HG03432 (cell line): ENCODE data around the gene CYB5R3.
"Not testable (repeated sequence)": the region's sequence is repeated elsewhere in the genome, so short reads cannot be mapped to it uniquely, and the experiment has no call there.

Experiments
- ATAC-seq: cut with Tn5 transposase; IDR thresholded peaks from one replicate; pipeline ENCODE4 v1.9.1; 2021; ENCODE audit warnings: mild to moderate bottlenecking, moderate library complexity; ENCODE audit not compliant: unreplicated experiment

Gene CYB5R3

DNA sequence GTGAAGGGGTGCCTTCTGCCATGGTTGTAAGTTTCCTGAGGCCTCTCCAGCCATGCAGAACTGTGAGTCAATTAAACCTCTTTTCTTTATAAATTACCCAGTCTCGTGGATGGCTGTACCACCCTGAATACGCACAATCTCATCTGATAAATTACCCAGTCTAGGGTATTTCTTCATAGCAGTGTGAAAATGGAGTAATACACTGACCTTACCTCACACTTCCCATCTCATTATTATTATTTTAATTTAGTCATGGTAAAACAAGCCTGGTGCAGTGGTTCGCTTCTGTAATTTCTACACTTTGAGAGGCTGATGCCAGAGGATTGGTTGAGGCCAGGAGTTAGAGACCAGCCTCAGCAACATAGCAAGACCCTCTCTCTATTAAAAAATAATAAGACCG is 30.5 kb upstream of the CYB5R3 start:
- no peak for ATAC-seq

- no peak for ATAC-seq
Measured at GRCh38 chr22:42678894-42679293, 29.7 kb upstream of the CYB5R3 start.

DNA sequence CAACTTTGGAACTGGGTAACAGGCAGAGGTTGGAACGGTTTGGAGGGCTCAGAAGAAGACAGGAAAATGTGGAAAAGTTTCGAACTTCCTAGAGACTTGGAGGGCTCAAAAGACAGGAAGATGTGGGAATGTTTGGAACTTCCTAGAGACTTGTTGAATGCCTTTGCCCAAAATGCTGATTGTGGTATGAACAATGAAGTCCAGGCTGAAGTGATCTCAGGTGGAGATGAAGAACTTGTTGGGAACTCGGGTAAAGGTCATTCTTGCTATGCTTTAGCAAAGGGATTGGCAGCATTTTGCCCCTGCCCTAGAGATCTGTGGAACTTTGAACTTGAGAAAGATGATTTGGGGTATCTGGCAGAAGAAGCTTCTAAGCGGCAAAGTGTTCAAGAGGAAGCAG is 28.7 kb upstream of the CYB5R3 start:
- not testable (repeated sequence) for ATAC-seq

DNA sequence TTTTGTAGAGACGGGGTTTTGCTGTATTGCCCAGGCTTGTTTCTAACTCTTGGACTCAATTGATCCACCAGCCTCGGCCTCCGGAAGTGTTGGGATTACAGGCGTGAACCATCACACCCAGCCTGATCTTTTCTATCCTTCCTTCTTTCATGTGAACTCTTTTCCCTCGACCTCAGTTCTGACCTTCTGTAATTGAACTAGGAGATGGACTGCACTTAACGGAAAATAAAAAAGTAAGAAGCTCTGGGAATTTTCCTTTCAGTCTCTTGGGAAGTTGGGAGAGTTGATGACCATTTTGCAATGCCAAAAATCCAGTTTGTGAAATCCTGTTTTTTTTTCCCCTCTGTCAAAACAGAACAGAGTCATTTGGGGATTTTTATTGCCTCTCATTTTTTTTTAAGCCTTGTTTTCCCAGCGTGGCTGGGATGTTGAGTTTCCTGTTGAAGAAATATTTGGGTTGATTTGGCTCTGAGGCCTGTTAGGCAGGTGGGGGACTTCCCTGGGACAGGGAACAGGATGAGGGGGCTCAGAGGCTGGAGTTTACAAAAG is 26.9 kb upstream of the CYB5R3 start:
- no peak for ATAC-seq

- no peak for ATAC-seq
Measured at GRCh38 chr22:42673898-42674401, 24.8 kb upstream of the CYB5R3 start.

- ATAC-seq: not testable (repeated sequence)
Measured at GRCh38 chr22:42673071-42673470, 23.9 kb upstream of the CYB5R3 start.

DNA sequence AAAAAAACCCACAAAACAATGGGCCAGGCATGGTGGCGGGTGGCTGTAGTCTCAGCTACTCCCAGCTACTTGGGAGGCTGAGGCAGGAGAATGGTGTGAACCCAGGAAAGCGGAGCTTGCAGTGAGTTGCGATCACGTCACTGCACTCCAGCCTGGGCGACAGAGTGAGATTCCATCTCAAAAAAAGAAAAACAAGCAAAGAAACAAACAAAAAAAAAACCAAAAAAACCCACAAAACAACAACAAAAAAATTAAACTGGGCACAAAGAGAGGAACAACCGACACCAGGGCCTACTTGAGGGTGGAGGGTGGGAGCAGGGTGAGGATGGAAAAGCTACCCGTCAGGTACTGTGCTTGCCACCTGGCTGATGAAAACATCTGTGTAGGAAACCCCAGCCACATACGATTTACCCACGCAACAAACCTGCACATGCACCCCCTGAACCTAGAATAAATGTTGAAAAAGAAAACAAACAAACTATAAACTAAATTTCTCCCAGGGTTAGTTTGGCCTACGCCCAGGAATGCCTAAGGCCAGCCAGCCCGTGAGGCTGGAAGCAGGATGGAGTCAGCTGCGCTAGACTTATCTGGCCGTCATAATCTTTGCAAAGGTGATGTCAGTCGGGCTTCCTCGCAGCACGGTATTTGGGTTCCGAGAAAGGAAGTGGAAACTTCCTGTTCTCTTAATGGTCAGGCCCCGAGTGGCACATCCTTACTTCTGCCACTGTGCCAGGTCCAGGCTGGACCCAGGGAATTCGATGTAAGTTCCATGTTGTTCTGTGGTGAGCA is 21.9 kb upstream of the CYB5R3 start:
- no peak for ATAC-seq

DNA sequence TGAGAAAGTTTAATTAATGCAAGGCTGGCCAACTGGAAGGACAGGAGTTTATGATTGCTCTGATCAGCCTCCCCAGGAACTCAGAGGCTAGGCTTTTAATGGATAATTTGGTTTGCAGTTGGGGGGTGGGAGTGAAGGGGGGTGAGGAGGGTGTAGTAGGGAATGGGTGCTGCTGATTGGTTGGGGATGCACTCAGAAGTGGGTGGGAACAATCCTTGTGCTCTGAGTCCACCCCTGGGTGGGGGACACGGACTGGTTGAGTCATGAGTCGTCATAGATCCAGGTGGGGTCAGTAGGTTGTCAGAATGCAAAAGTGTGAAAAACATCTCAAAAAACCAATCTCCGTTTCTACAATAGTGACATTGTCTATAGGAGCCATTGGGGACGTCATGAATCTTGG is 20.9 kb upstream of the CYB5R3 start:
- no peak for ATAC-seq

DNA sequence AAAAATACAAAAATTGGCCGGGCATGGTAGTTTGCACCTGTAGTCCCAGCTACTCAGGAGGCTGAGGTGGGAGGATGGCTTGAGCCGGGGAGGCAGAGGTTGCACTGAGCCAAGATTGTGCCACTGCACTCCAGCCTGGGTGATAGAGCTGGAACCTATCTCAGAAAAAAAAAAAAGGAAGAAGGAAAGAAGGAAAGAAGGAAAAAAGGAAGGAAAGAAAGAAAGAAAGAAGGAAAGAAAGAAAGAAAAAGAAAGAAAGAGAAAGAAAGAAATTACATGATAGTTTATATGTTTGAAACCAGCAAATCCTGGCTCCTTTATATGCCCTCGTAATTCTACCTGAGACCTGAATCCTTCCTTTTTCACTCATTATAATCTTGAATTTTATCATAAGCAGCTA is 17.2 kb upstream of the CYB5R3 start:
- ATAC-seq: not testable (repeated sequence)

DNA sequence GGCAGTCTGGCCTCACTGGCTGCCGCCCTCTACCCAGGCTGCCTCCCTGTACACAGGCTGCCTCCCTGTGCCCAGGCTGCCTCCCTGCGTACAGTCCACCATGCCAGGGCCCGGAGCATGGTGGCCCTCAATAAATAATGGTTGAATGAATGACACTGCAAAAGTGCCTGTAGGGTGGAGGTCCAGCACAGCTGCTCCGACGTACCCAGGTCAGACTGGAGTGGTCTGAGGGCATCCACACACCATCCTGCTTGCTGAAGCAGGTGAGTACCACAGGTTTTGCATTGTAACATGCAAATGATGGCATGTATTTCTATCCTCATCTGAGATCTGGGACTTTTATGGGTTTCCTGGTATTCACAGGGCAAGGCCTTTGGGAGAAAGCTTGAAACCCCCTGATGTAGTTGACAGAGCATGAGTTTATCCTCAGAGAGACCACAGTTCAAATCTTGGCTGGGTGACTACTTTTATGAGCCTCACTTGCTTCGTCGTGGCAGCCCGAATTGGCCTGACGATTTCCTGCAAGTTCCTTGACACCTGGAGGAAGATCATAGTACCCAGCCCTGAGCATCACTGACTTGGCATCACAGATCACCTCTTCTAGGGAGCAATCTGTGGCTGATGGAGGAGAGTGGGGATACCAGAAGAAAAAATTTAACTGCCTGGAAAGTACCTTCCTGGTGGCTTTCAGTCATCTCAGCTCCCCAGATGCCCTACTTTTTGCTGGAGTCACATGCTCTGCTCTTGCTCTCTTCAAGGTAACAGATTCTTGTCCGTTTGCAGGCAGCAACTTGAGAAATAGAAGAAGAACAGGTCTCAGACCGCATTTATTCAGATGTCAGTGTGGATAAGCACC is 16.0 kb upstream of the CYB5R3 start:
- peak; percentile 43 for ATAC-seq

DNA sequence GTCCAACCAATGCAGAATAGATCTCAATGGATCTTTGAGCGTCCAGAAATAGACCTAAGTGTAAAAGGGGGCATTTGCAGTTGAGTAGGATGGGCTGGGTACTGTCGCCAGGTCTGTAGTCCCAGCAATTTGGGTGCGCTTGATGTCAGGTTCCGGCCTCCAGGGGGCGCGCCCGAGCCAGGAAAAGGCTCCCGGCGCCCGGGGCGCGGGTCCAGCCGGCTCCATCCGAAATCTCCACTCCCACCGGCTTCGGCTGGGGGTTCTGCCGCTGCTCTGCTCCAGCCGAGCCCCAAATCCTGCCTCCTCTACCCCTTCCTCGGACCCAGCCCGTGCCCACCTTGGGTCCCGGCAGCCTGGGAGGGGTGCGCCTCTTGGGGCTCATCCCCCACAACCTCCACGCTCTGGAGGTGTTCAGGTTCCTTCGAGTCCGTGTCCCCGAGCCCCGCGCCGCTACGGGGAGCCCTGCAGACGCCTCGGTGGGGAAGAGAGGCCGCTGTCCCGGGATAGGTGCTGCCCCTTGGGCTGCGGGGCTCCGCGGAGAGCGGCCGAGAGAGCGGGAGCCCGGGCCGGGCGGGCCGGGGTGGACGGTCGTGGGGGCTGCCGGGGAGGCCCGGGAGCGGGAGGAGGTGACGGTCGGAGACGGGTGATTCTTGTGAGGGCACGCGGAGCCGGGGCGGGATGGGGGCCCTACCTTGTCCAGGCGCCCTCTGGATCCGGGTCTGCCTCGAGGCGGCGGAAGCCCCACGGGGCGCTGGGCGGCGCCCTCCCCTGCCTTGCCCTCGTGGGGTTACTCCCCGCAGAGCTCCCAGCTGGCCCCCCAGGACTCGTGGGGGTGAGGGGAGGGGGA is 13.0 kb upstream of the CYB5R3 start:
- ATAC-seq: no peak

DNA sequence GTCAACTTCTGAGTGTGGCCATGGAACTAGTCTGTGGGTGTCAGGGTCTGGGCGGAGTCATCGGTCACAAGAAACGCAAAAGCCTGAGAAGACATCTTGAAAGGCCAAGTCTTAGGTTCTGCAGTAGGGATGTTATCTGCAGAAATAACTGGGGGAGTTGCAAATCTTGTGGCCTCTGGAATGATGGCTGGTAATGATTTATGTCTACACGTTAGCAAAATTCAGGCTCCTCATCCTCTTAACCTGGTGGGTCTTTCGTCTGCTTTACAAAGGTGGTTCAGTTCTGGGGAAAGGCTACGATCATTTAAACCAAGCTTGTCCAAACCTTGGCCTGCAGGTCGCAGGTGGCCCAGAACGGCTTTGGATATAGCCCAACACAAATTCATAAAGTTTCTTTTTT is 7.4 kb upstream of the CYB5R3 start:
- ATAC-seq: no peak

DNA sequence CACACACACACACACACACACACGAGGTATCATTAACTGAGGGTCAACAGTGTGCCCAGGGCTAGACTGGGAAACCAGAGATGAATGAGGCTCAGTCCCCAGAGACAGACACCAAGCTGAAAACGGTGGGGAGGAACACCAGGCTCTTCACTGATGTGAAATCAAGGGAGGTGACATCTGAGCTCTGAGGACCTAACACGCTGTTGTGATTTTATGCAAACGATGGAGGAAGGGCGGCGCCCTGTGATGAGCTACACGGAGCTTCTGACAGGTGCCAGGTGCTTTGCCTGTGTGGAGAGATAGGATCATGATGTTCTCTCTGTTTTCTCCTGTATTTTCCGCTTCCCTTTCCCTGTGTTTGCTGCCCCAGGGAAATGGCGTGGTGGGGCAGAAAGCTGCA is 6.5 kb upstream of the CYB5R3 start:
- peak; percentile 52 for ATAC-seq

- no peak for ATAC-seq
Measured at GRCh38 chr22:42654436-42655073, 5.4 kb upstream of the CYB5R3 start.

- ATAC-seq: no peak
Measured at GRCh38 chr22:42653999-42654398, 4.8 kb upstream of the CYB5R3 start.

DNA sequence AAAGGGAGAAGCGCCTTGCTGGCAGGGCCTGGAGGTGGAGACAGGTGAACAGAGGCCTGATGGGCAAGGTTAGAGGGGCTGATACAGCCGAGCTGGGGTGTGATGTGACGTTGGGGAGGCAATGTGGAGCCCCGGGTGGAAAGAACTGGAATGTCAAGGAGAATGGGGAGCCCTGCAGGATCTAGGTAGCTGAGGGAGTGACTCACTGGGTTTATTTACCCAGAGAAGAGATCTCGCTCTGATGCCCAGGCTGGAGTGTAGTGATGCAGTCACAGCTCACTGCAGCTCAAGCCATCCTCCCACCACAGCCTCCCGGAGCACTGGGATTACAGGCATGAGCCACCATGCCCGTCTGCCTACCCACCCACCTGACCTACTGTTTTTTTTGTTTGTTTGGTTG is 1.9 kb upstream of the CYB5R3 start:
- ATAC-seq: no peak

GRCh38 chr22:42648368-42649245 is 585 bp downstream of the CYB5R3 start:
- peak; percentile 49 for ATAC-seq

- ATAC-seq: no peak
Measured at GRCh38 chr22:42648017-42648367, 1.2 kb downstream of the CYB5R3 start.
